Gastroesophageal sphincter (tissue), 4 donors: ENCODE measurements around the gene ALDH3A1. TPM values are rescaled to one million over a fixed set of nuclear protein-coding genes. Genes with fewer than 3 reads are reported as not detected.

Experiments
- ATAC-seq: fragments of 150-250 bp; one replicate; pipeline ENCODE4 v1.9.1; 2016; ENCODE audit warnings: mild to moderate bottlenecking, moderate library complexity
- H3K27ac ChIP-seq, 4 donors: fragments of 200-600 bp; sonication (generic) in 3 of 4; 1 replicate in 3 of 4; 2 replicates in 1 of 4; pipeline ENCODE4 v1.5.1; 2016 to 2019
- H3K27me3 ChIP-seq: fragments of 200-600 bp; sonication (generic); one replicate; pipeline ENCODE4 v1.5.1; 2019
- H3K36me3 ChIP-seq, 2 donors: fragments of 200-600 bp; sonication (generic); one replicate each; pipeline ENCODE4 v1.5.1; 2019; ENCODE audit warnings: control low read depth in 1 of 2
- H3K4me1 ChIP-seq, 3 donors: fragments of 200-600 bp; sonication (generic); 1 replicate in 2 of 3; 2 replicates in 1 of 3; pipeline ENCODE4 v1.5.1; 2016 to 2019; ENCODE audit warnings: control low read depth in 2 of 3
- H3K4me3 ChIP-seq, 2 donors: fragments of 200-600 bp; sonication (generic); one replicate each; pipeline ENCODE4 v1.5.1; 2019; ENCODE audit warnings: mild to moderate bottlenecking in 1 of 2, moderate library complexity in 1 of 2
- H3K9me3 ChIP-seq, 3 donors: fragments of 200-600 bp; sonication (generic); one replicate each; pipeline ENCODE4 v1.5.1; 2017 to 2019; ENCODE audit warnings: control low read depth in 2 of 3
- CTCF ChIP-seq, 4 experiments: fragments of 200-600 bp in 2 of 4; fragments of 450-650 bp in 2 of 4; sonication (generic) in 1 of 4; IDR thresholded peaks; one replicate each; pipeline ENCODE4 v1.5.1; 2017 to 2019; ENCODE audit warnings: antibody characterized with exemption in 4 of 4, mild to moderate bottlenecking in 2 of 4, moderate library complexity in 2 of 4
- EP300 ChIP-seq: sonication (generic); formaldehyde crosslinking; IDR thresholded peaks from one replicate; pipeline ENCODE4 v1.6.1; 2017; ENCODE audit warnings: antibody characterized with exemption, mild to moderate bottlenecking
- POLR2A ChIP-seq, 2 donors: fragments of 450-650 bp; IDR thresholded peaks; one replicate each; pipeline ENCODE4 v1.6.1; 2017; ENCODE audit warnings: antibody characterized with exemption in 2 of 2, mild to moderate bottlenecking in 2 of 2, moderate library complexity in 1 of 2
- POLR2AphosphoS5 ChIP-seq: sonication (generic); formaldehyde crosslinking; IDR thresholded peaks from one replicate; pipeline ENCODE4 v1.6.1; 2017; ENCODE audit warnings: antibody characterized with exemption
- WGBS, 2 donors: methylation state at CpG; one replicate each; pipeline ENCODE4 v1.1.5; 2018; ENCODE audit warnings: low coverage in 1 of 2; 5-methylcytosine and 5-hydroxymethylcytosine counted together
- total RNA-seq, 4 donors: library from RNA; depleted of rRNA; stranded (reverse); fragments of >200 nt; gene quantifications; one replicate each; pipeline ENCODE4 v1.1.0, GENCODE V29; 2016

The ALDH3A1 gene
- total RNA-seq, 4 donors from 2014 or later = 1.6 to 18.8 (median 3.1) TPM

DNA sequence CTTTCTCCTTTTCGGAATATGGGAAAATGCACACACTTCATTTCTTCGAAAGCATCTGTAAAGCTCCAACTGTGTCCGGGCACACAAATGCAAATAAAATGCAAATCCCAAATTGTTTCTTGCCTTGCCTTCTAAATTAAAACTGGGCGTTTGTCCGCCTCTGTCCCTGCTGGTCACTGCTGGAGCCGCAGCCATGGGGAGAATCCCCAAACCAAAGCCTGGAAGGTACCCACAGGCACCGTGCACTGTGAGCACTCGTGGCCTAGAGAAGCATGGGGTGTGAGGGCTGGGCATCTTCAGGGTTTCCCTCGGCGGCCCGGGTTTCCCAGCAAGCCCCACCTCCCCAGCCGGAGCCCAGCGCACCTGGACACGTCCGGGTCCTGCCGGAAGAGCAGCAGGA, 34.6 kb downstream of the ALDH3A1 start:
- TF ChIP-seq POLR2A (IDR thresholded peaks at IDR 0.05) = no peak
- TF ChIP-seq POLR2AphosphoS5 = no peak
- TF ChIP-seq CTCF (IDR thresholded peaks at IDR 0.05) = no peak
- no peak for TF ChIP-seq EP300
- no peaks in the 10 kb centered on the region for H3K27me3 ChIP-seq
- 69 to 92% methylated on average over 2 to 3 of the region's 16 CpGs for WGBS, 2 donors
- no peaks in the 10 kb centered on the region for H3K36me3 ChIP-seq
- no peaks in the 10 kb centered on the region for H3K9me3 ChIP-seq
- no peak overlapping the region for H3K4me3 ChIP-seq
- no peaks in the 10 kb centered on the region for H3K4me1 ChIP-seq
- H3K27ac ChIP-seq = no peak overlapping the region
- no peak for ATAC-seq

- WGBS, 2 donors = 78 to 85% methylated on average over 7 of the region's 12 CpGs
- Histone ChIP-seq H3K4me3 (no peak overlapping the region), H3K27me3 (no peaks in the 10 kb centered on the region), H3K27ac (no peak overlapping the region), H3K4me1 (no peaks in the 10 kb centered on the region), H3K9me3 (no peaks in the 10 kb centered on the region), H3K36me3 (no peaks in the 10 kb centered on the region)
- ATAC-seq = no peak
- TF ChIP-seq EP300 = no peak
- TF ChIP-seq POLR2AphosphoS5 = no peak
- no peak for TF ChIP-seq POLR2A (IDR thresholded peaks at IDR 0.05)
- TF ChIP-seq CTCF (IDR thresholded peaks at IDR 0.05) = no peak
Observed at GRCh38 chr17:19712436-19713004, 35.6 kb downstream of the ALDH3A1 start.

GRCh38 chr17:19709841-19710240, 38.3 kb downstream of the ALDH3A1 start:
- no peak overlapping the region for H3K4me3 ChIP-seq
- no peak for ATAC-seq
- WGBS, 2 donors = 80 to 83% methylated on average over 1 to 2 of the region's 3 CpGs
- no peaks in the 10 kb centered on the region for H3K36me3 ChIP-seq
- no peak overlapping the region for H3K27ac ChIP-seq
- H3K4me1 ChIP-seq = no peaks in the 10 kb centered on the region
- no peaks in the 10 kb centered on the region for H3K27me3 ChIP-seq
- TF ChIP-seq POLR2AphosphoS5 = no peak
- TF ChIP-seq EP300 = no peak
- TF ChIP-seq POLR2A (IDR thresholded peaks at IDR 0.05) = no peak
- TF ChIP-seq CTCF (IDR thresholded peaks at IDR 0.05) = no peak
- no peaks in the 10 kb centered on the region for H3K9me3 ChIP-seq

GRCh38 chr17:19708431-19709175, 39.5 kb downstream of the ALDH3A1 start:
- TF ChIP-seq CTCF (IDR thresholded peaks at IDR 0.05) = no peak
- TF ChIP-seq EP300 = no peak
- no peak for TF ChIP-seq POLR2A (IDR thresholded peaks at IDR 0.05)
- TF ChIP-seq POLR2AphosphoS5 = no peak
- ATAC-seq = no peak
- no peaks in the 10 kb centered on the region for H3K27me3 ChIP-seq
- 86 to 100% methylated on average over 1 of the region's 6 CpGs for WGBS, 2 donors
- no peak overlapping the region for H3K4me3 ChIP-seq
- H3K9me3 ChIP-seq = no peaks in the 10 kb centered on the region
- H3K36me3 ChIP-seq = no peaks in the 10 kb centered on the region
- no peak overlapping the region for H3K27ac ChIP-seq
- peaks cover 0 to 5% (median 0%) of the 10 kb centered on the region in 3 donors for H3K4me1 ChIP-seq

- Histone ChIP-seq H3K9me3 (no peaks in the 10 kb centered on the region), H3K4me3 (no peak overlapping the region), H3K36me3 (no peaks in the 10 kb centered on the region), H3K27ac (no peak overlapping the region), H3K4me1 (peaks cover 0 to 13% (median 0%) of the 10 kb centered on the region in 3 donors), H3K27me3 (no peaks in the 10 kb centered on the region)
- ATAC-seq = no peak
- 100% methylated on average over 1 of the region's 11 CpGs; no CpG with 5 or more reads in 1 of the 2 donors for WGBS, 2 donors
- TF ChIP-seq CTCF (IDR thresholded peaks at IDR 0.05) = no peak
- no peak for TF ChIP-seq POLR2A (IDR thresholded peaks at IDR 0.05)
- TF ChIP-seq POLR2AphosphoS5 = no peak
- TF ChIP-seq EP300 = no peak
Observed at GRCh38 chr17:19707728-19708221, 40.3 kb downstream of the ALDH3A1 start.
